NCI-H2196 treated with DMSO at 0.1 percent for 48 hours (cell line): ENCODE data around the gene UNC93B1.

ENCODE experiments used
- DNase-seq: peaks from one replicate; lab custom pipeline; 2025; ENCODE audit not compliant: unreplicated experiment; lab: John Stamatoyannopoulos, UW

The UNC93B1 gene, protein sequence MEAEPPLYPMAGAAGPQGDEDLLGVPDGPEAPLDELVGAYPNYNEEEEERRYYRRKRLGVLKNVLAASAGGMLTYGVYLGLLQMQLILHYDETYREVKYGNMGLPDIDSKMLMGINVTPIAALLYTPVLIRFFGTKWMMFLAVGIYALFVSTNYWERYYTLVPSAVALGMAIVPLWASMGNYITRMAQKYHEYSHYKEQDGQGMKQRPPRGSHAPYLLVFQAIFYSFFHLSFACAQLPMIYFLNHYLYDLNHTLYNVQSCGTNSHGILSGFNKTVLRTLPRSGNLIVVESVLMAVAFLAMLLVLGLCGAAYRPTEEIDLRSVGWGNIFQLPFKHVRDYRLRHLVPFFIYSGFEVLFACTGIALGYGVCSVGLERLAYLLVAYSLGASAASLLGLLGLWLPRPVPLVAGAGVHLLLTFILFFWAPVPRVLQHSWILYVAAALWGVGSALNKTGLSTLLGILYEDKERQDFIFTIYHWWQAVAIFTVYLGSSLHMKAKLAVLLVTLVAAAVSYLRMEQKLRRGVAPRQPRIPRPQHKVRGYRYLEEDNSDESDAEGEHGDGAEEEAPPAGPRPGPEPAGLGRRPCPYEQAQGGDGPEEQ

DNA sequence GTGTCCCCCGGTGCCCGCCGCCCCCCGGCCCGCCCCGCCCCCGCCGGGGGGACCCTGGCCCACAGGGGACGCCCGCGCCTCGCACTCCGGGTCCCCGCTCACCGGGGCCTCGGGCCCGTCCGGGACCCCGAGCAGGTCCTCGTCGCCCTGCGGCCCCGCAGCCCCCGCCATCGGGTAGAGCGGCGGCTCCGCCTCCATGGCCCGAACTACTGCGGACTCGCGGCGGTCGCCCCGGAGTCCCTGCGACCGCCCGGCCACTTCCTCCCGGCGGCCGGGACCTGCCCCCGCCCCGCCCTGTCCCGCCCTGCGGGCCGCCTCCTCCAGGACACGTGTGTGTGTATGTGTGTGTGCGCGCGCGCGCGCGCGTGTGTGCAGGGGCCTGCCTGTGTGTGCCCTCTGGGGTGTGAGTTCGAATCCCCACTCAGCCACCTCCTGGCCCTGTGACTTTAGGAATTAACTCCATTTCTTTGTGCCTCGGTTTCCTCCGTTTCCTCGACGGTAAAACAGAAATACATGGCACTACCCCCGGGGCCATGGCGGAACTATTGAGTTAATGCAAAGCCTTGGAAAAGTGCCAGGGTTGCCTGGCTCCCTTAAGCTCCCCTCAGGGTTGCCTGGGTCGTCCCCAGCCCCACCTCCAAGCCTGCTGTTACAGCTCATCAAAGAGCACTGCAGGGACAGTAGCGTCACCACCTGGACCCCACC is at the start of gene UNC93B1:
Gene UNC93B1, minus strand, starts transcription at position 252 of the 705 bp plus-strand sequence. Its CDS starts 54 bp downstream, at position 198.
- DNase-seq, result peak; percentile 58

- DNase-seq, result no peak
Measured at GRCh38 chr11:68053117-68053516, 49.2 kb upstream of the UNC93B1 start.

GRCh38 chr11:68052137-68052873 is 48.4 kb upstream of the UNC93B1 start:
- no peak for DNase-seq

DNA sequence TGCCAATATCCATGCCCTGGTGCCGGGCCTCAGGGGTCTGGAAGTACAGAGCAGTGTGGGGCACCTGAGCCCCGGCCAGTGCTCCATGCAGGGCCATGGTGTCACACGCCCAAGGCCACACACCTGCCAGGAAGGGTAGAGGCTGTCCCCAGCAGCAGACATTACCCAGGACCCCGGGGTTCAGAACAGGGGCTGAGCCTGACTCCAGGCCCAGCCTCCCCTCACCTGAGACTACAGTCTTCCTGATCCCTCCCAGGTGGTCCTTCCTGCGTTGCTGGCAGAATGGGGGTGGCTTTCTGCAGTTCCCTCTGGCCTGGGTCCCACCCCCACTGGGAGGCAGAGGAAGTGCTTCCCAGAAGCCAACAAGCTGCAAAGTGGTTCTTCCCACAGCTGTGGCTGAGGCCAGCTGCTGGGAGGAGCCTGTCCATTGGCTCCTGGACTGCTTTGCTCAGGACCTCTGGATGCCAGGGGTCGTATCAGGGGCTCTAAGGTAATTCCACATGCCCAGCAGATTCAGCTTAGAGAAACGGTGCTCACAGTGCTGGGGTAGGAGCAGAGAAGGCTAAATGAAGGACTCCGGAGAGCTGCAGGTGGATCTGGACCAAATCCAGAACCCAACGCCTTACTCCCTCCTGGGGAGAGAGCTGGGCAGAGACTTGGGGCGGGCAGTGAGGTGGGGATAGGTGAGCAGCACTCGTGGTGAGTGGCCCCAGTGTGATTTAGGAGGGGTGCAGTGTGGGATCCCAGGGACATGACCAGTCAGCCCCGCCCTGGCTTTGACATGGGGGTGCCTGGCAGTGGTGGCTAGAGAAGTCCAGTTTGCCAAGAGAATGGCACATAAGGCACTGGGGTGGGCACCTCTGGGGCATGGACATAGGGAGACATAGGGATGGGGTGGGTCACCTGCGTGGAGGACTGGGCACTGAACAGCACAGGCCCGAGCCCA is 47.6 kb upstream of the UNC93B1 start:
- no peak for DNase-seq

DNA sequence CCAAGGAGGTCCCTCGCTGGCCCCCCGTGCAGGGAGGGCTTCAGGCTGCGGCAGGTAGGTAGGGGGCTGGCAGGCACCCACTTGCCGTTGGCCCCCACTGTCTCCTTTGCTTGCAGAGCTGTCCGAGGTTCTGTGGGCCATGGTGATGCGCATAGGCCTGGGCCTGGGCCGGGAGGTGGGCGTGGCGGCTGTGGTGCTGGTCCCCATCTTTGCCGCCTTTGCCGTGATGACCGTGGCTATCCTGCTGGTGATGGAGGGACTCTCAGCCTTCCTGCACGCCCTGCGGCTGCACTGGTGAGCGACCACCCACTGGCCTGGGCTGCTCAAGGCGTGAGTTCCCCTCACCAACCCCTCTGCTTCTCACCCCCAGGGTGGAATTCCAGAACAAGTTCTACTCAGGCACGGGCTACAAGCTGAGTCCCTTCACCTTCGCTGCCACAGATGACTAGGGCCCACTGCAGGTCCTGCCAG is 46.5 kb upstream of the UNC93B1 start:
- no peak for DNase-seq

DNA sequence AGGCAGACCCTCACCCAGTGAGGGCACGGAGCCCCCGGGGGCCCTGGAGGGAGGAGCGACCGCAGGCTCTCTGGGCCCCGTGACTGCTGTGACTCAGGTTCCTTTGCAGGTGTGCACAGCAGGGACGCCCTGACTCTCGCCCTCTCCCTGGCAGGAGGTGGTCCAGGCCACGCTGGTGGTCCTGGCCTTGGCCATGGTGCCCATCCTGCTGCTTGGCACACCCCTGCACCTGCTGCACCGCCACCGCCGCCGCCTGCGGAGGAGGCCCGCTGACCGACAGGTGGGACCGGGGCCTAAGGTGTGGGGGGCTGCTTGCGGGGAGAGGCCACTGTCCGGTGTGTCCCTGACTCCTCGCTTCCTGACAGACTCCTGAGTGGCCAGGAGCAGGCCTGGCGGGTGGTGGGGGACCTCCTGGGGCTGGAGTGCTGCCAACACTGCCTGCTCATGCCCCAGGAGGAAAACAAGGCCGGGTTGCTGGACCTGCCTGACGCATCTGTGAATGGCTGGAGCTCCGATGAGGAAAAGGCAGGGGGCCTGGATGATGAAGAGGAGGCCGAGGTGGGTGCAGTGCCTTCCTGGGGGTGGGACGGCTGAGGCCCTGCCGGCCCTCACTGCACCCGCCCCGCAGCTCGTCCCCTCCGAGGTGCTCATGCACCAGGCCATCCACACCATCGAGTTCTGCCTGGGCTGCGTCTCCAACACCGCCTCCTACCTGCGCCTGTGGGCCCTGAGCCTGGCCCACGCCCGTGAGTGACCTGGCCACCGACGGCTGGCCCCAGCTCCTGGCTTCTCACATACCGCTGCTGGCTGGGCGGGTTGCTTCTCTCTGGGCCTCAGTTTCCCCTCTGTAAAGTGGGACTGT is 45.8 kb upstream of the UNC93B1 start:
- no peak for DNase-seq

DNA sequence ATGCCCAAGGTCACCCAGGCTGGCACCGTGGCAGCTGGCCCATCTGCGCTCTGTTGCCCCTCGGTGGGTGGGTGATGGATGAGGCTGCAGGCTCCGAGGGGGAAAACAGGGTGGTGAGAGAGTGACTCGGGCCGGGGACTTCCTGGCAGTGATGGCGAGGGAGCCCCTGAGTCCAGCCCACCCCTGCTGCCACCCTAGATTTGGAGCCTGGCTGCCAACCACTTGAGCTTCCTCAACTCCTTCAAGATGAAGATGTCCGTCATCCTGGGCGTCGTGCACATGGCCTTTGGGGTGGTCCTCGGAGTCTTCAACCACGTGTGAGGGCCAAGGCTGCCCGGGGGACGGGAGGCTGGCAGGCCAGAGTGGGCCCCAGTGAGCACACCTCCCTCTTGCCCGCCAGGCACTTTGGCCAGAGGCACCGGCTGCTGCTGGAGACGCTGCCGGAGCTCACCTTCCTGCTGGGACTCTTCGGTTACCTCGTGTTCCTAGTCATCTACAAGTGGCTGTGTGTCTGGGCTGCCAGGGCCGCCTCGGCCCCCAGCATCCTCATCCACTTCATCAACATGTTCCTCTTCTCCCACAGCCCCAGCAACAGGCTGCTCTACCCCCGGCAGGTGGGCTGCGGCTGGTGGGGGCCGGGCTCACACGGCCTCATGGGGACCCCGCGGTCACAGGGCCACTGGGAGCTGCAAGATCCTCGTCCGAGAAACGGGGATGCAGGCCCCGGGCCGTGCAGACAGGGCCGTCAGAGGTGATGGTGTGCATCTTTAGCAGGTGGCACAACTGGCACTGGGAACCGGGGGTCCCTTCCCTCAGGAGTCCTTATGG is 45.0 kb upstream of the UNC93B1 start:
- no peak for DNase-seq

DNA sequence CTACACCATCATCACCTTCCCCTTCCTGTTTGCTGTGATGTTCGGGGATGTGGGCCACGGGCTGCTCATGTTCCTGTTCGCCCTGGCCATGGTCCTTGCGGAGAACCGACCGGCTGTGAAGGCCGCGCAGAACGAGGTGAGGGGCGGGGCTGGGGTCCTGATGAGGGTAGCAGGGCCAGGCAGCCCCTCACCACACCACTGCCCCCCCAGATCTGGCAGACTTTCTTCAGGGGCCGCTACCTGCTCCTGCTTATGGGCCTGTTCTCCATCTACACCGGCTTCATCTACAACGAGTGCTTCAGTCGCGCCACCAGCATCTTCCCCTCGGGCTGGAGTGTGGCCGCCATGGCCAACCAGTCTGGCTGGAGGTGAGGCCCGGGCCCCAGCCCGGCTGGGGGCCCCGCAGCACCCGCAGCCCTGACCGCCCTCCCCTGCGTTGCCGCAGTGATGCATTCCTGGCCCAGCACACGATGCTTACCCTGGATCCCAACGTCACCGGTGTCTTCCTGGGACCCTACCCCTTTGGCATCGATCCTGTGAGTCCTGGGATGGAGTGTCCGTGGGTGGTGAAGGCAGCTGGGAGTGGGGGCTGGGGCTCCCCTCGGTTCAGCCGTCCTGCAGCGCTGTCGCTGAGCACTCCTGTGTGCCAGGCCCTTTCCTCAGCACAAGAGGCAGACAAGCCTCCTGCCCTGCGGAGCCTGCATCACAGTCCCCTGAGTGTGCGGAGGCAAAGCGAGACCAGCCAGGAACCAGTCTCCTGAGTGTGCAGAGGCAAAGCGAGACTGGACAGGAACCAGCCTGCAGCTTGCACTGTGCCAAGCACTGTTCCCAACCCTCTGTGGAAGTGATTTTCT is 43.8 kb upstream of the UNC93B1 start:
- no peak for DNase-seq

- no peak for DNase-seq
Measured at GRCh38 chr11:68044898-68045351, 41.0 kb upstream of the UNC93B1 start.

GRCh38 chr11:68044145-68044813 is 40.4 kb upstream of the UNC93B1 start:
- peak; percentile 12 for DNase-seq

- no peak for DNase-seq
Measured at GRCh38 chr11:68043349-68044144, 39.6 kb upstream of the UNC93B1 start.

GRCh38 chr11:68043029-68043348 is 39.1 kb upstream of the UNC93B1 start:
- DNase-seq, result no peak

- DNase-seq, result no peak
Measured at GRCh38 chr11:68042219-68043028, 38.5 kb upstream of the UNC93B1 start.

- no peak for DNase-seq
Measured at GRCh38 chr11:68041617-68042218, 37.8 kb upstream of the UNC93B1 start.
